Transverse colon (tissue), 4 donors: ENCODE data around the gene RAP1GDS1.

Source experiments
- EP300 ChIP-seq: sonication (generic); formaldehyde crosslinking; IDR thresholded peaks from one replicate; pipeline ENCODE4 v1.6.1; 2017; ENCODE audit warnings: antibody characterized with exemption, low read depth
- POLR2A ChIP-seq: fragments of 450-650 bp; IDR thresholded peaks from one replicate; pipeline ENCODE4 v1.6.1; 2016; ENCODE audit warnings: antibody characterized with exemption, mild to moderate bottlenecking, moderate library complexity
- POLR2AphosphoS5 ChIP-seq, 3 donors: sonication (generic); formaldehyde crosslinking; IDR thresholded peaks; one replicate each; pipeline ENCODE4 v1.6.1; 2016; ENCODE audit warnings: antibody characterized with exemption in 3 of 3
- TF ChIP-seq, protein P1 (sequence below), 5 experiments: fragments of 200-600 bp in 3 of 5; fragments of 450-650 bp in 2 of 5; sonication (generic) in 3 of 5; IDR thresholded peaks; 1 replicate in 2 of 5; 2 replicates in 3 of 5; pipeline ENCODE4 v1.5.1; 2016 to 2017; ENCODE audit warnings: antibody characterized with exemption in 5 of 5, inconsistent platforms in 3 of 5, mild to moderate bottlenecking in 2 of 5, moderate library complexity in 1 of 5

DNA sequence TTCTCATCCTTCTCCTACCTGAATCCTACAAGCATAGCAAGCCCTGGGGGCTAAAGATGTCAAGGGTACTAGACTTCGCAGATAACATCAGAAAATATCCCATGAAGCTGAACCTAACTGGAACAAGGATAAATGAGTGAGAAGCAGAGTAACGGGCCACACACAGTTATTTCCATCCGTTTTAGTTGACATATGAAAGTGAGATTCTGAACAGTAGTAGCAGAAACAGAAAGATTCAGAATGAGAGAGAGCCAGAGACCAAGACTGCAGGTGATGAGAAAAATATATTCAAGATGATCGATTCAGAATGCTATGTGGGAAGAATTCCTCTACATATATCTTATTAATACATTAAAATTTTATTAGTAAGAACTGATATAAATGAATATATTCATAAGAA lies 232.1 kb downstream of the RAP1GDS1 start:
- TF ChIP-seq POLR2A (no peak), EP300 (no peak), POLR2AphosphoS5 (IDR thresholded peaks at IDR 0.05) (no peak)
- TF ChIP-seq, protein P1, sequence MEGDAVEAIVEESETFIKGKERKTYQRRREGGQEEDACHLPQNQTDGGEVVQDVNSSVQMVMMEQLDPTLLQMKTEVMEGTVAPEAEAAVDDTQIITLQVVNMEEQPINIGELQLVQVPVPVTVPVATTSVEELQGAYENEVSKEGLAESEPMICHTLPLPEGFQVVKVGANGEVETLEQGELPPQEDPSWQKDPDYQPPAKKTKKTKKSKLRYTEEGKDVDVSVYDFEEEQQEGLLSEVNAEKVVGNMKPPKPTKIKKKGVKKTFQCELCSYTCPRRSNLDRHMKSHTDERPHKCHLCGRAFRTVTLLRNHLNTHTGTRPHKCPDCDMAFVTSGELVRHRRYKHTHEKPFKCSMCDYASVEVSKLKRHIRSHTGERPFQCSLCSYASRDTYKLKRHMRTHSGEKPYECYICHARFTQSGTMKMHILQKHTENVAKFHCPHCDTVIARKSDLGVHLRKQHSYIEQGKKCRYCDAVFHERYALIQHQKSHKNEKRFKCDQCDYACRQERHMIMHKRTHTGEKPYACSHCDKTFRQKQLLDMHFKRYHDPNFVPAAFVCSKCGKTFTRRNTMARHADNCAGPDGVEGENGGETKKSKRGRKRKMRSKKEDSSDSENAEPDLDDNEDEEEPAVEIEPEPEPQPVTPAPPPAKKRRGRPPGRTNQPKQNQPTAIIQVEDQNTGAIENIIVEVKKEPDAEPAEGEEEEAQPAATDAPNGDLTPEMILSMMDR (IDR thresholded peaks at IDR 0.05) = no peak
